Neural cell (in vitro differentiated cells): ENCODE results near the gene KCTD2.
A peak's percentile ranks its signal among the peaks of the same experiment; 100 is the strongest.

ENCODE experiments used
- CTCF ChIP-seq: fragments of 450-650 bp; IDR thresholded peaks from 2 replicates; pipeline ENCODE4 v1.5.1; 2014; ENCODE audit warnings: antibody characterized with exemption, mild to moderate bottlenecking, moderate library complexity; ENCODE audit not compliant: poor library complexity, severe bottlenecking
- EP300 ChIP-seq: fragments of 450-650 bp; conservative IDR thresholded peaks from 2 replicates; pipeline ENCODE4 v1.6.1; 2014; ENCODE audit warnings: antibody characterized with exemption, mild to moderate bottlenecking, moderate library complexity; ENCODE audit not compliant: poor library complexity, severe bottlenecking
- EZH2 ChIP-seq: fragments of 200-600, 300-800 bp; shearing (Covaris generic), sonication (generic); IDR thresholded peaks from 2 replicates; pipeline ENCODE4 v1.6.1; 2014; ENCODE audit warnings: antibody characterized with exemption, low read length, borderline replicate concordance, mild to moderate bottlenecking; ENCODE audit not compliant: insufficient read depth, poor library complexity, severe bottlenecking
- MXI1 ChIP-seq: fragments of 450-650 bp; conservative IDR thresholded peaks from 2 replicates; pipeline ENCODE4 v1.6.1; 2014; ENCODE audit warnings: antibody characterized with exemption, mild to moderate bottlenecking; ENCODE audit not compliant: poor library complexity, severe bottlenecking
- POLR2AphosphoS5 ChIP-seq: IDR thresholded peaks from 2 replicates; pipeline ENCODE4 v1.6.1; 2012
- RAD21 ChIP-seq: fragments of 450-650 bp; conservative IDR thresholded peaks from 2 replicates; pipeline ENCODE4 v1.6.1; 2014; ENCODE audit warnings: antibody characterized with exemption, mild to moderate bottlenecking, moderate library complexity
- SMC3 ChIP-seq: fragments of 450-650 bp; conservative IDR thresholded peaks from 2 replicates; pipeline ENCODE4 v1.6.1; 2014; ENCODE audit warnings: antibody characterized with exemption, mild to moderate bottlenecking, moderate library complexity; ENCODE audit not compliant: poor library complexity
- TAF1 ChIP-seq: IDR thresholded peaks from 2 replicates; pipeline ENCODE4 v1.6.1; 2012; ENCODE audit warnings: low read depth

- TF ChIP-seq CTCF (no peak), POLR2AphosphoS5 (peak; percentile 71), TAF1 (peak; percentile 31), MXI1 (peak; percentile 57), EZH2 (no peak), SMC3 (no peak), RAD21 (peak; percentile 11), EP300 (no peak)
Observed at GRCh38 chr17:75109407-75110233, 62.6 kb downstream of the KCTD2 start, which contains the start of gene ARMC7.
